GM21423 (cell line): Measurements from ENCODE around the gene KCNMA1.
"Not testable (repeated sequence)": the region's sequence is repeated elsewhere in the genome, so short reads cannot be mapped to it uniquely, and the experiment has no call there.

Source experiments
- ATAC-seq: cut with Tn5 transposase; IDR thresholded peaks from one replicate; pipeline ENCODE4 v1.9.1; 2021; ENCODE audit warnings: mild to moderate bottlenecking, moderate library complexity; ENCODE audit not compliant: unreplicated experiment

KCNMA1 gene

DNA sequence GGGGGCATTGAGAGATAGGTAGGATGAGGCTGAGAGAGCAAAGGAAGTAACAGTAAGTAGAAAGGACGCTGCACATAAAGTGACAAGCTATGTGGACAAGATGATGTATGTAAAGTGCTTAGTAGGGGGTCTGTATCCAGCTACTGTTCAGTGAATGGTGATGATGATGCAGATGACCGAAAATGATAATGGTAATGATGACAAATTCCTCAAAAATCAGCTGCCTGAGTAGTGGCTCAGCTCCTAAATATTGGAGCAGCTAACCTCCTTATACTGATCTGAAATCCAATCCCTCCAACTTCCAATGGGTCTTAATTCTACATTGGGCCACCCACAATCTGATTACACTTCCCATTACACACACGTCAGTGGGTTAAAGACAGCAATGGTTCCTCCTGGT, 27.1 kb upstream of the KCNMA1 start:
- ATAC-seq: no peak

GRCh38 chr10:77664008-77664407, 26.4 kb upstream of the KCNMA1 start:
- ATAC-seq: no peak

DNA sequence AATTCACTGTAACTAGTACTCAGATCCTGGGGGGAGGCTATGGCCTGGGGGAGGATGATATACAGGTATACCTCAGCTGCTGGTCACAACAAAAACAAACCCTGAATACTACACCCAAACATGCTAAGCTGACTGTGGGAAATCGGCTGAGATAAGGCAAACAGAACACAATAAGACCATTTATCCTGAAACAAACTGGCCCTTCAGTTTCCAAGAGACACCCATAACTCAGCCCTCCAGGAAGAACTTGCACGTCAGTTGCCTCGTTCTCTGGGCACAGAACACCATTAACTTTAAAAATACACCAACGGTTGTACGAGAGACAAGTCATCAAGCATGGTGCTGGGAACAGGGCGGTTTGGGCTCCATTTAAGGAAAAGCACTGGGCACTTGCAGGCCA, 24.1 kb upstream of the KCNMA1 start:
- no peak for ATAC-seq

DNA sequence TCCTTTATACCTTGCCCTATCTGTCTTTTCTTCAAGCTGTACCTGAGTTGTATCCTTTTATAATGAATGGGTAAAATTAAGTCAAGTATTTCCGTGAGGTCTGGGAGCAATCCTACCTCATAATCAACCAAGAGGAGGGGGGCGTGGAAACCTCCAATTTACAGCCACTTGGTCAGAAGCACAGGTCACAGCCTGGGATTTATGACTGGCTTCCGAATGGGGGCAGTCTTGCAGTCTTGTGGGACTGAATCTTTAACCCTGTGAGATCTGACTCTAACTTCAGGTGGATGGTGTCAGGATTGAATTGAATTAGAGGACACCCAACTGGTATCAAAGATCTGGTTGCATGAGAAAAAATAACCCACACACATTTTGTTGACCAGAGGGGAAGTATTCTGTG, 23.5 kb upstream of the KCNMA1 start:
- no peak for ATAC-seq

- not testable (repeated sequence) for ATAC-seq
These were observed 21.6 kb upstream of the KCNMA1 start for GRCh38 chr10:77659046-77659670.

DNA sequence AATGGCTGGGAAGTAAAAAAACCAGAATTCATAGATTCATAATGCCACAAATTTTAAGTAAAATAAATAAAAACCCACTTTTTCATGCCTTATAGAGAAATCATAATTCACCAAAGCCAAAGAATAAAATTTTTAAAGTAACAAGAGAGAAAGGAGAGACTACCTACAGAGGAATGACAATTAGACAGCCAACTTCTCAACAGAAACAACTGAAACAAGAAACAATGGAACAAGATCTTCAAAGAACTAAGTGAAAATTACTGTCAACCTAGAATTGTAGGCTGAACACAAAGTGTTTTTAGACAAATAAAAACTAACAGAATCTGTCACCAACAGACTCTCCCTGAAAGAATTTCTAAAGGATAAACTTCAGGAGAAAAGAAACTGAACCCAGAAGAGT, 15.6 kb upstream of the KCNMA1 start:
- no peak for ATAC-seq

GRCh38 chr10:77649333-77650331, 12.0 kb upstream of the KCNMA1 start:
- ATAC-seq: no peak

DNA sequence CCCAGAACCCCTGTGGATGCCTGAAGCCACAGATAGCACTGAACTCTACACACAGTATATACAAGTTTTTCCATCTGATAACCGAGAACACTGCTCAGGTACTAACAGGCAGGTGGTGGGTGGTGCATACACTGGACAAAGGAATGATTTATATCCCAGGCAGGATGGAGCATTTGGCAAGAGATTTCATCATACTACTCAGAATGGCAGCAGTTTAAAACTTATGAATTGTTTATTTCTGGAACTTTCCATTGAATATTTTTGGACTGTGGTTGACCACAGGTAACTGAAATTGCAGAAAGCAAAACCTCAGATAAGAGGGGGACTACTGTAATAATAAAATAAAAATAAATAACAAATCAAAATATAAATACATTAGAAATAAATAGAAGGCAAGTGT, 10.9 kb upstream of the KCNMA1 start:
- no peak for ATAC-seq

- no peak for ATAC-seq
These were observed 10.1 kb upstream of the KCNMA1 start for GRCh38 chr10:77647543-77648293.

DNA sequence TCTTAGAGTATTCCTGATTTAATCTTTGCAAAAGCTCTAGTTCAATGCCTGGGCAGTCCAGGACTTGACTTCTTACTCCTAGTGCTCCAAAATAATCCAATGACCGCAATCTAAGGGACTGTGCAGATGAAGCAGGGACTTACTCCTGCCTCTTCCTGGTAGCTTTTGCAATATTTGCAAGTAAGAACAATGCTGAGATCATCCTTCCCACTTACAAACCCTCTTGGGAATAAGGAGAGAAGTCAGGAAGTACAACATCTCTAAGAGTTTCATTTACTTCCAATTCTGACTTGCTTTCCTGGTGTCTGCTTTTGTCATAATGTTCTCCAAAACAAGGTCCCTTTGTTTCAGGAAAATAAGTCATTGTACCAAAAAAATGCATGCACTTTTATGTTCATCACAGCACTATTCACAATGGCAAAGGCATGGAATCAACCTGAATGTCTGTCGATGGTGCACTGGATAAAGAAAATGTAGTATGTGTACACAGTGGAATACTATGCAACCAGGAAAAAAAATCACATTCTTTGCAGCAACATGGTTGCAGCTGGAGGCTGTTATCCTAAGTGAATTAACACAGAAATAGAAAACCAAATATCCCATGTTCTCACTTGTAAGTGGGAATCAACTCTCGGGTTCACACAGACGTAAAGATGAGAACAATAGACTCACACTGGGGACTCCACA, 7.1 kb upstream of the KCNMA1 start:
- ATAC-seq: no peak

GRCh38 chr10:77643795-77644468, 6.3 kb upstream of the KCNMA1 start:
- ATAC-seq: no peak

DNA sequence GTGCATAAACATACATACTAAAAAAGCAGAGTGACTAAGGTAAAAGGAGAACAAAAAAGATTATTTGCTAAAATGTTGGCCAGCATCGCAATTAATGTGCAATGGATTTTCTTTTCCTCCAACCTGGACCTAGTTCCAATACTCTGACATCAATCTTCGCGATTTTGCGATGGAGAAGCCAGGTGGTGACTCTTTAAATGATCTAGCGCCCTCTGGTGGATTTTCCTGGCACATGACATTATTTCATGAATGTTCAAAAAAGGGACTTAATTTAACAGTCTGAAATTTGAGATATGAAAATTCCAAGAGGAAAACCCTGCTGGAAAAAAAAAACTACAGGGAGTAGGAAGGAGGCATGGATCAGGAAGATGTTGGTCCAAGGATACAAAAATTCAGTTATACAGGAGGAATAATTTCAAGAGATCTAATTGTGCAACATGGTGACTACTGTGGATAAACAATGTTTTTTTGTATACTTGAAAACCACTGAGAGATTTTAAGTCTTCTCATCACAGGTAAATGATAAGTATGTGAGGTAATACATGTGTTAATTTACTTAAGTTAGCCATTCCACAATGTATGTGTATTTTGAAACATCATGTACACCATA, 4.3 kb upstream of the KCNMA1 start:
- no peak for ATAC-seq

- no peak for ATAC-seq
These were observed 3.7 kb upstream of the KCNMA1 start for GRCh38 chr10:77641344-77641743.

GRCh38 chr10:77640167-77640566, 2.6 kb upstream of the KCNMA1 start:
- ATAC-seq: no peak

GRCh38 chr10:77639756-77640155, 2.1 kb upstream of the KCNMA1 start:
- ATAC-seq: no peak

- no peak for ATAC-seq
These were observed 903 bp upstream of the KCNMA1 start for GRCh38 chr10:77638321-77639101.

DNA sequence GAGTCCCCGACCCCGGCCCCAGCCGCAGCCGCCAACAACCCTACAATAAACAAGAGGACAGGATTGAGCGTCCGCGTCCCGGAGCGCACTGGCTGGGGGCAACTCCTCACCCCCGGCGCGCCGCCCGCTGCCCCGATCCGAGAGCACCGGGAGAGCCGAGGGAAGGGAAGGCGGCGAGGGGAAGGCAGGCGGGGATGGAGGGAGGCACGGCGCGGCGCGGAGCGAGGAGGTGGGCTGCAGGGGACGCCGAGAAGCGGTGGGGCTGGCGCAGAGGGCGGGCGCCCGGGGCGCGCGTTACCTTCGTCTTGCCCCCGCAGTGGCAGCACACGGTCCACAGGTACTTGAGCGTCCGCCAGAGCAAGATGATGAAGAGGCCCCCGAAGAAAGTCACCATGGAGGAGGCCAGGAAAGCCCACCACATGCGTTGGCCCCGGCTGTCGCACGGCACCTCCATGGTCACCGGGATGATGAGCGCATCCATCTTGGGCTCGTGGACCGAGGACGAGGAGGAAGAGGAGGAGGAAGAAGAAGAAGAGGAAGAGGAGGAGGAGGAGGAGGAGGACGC, 559 bp downstream of the KCNMA1 start:
- ATAC-seq: no peak

DNA sequence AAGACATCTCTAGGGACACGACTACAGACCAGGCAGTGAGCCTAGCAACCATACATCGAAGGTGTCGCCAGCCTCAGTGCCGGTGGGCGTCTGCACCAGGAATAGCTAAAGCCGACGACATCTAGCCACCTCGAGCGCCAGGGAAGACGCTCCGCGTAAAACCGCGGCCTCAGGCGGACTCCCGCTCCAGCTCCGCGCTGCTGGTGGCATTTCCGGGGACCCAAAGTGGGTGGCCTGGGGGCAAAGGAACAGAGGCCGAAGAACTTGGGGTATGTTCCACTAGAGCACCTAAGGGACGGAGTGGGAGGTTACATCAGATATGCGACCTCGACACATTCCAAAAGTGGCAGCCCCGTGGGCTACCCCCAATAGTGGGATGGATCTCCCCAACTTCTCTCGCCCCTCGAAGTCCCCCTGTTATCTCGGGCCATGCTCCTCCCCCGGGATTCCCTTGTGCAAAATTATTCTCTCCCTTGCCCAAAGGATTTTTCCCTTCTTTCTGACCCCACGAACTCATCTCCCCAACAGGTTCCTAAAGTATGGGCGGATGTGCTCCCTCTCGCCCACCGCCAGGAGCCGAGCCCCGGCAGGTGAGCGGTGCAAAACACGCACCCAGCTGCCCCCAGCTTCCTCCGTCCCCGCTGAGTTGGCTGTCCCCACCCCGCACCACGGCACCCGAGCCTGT, 1.2 kb downstream of the KCNMA1 start:
- no peak for ATAC-seq
